ENCODE measurements around the gene NELL1.

- no peak for TF ChIP-seq GATA3 (IDR thresholded peaks at IDR 0.05; ENCODE audit: low read depth, low read length)
- no peak for TF ChIP-seq GATA2 (IDR thresholded peaks at IDR 0.05; ENCODE audit: low read depth, low read length)
Measured at GRCh38 chr11:21561581-21561980, 892.2 kb downstream of the NELL1 start.
